ENCODE data around the gene PDLIM5.

Gene PDLIM5

DNA sequence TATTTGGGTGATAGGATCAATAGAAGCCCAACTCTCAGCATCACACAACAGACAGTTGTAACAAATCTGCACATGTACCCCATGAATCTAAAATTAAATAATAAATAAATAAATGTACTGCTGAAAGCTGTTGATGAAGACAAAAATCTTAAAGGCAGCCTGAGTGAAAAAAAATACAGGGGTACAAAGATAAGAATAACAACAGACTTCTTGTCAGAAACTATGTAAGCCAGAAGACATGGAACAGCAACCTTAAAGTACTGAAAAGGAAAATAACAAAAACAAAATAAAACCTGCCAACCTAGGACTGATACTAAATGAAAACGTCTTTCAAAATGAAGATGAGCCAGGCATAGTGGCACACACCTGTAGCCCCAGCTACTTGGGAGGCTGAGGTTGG lies 25.0 kb upstream of the PDLIM5 start:
- DNase-seq (ENCODE audit: low read depth in 2 of 2), result no peak

DNA sequence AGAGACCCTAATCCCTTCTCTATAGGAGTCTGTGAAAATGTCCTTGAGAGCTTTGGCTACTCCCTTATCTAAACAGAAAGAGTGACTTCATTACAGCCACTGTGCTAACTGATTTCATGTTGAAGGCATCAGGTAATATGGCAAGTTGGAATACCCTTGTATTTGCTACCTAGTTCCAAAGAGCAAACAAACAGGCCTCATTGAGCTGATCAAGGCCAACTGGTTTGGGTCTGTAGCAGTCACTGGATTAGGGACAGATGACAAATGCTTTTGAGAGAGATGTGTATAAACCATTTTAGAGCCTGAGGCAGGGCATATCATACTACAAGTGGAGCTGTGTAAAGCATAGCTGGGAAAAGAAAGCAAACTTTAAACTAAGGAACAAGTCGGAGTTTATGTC lies 22.9 kb upstream of the PDLIM5 start:
- DNase-seq (ENCODE audit: low read depth in 2 of 2), result no peak

DNA sequence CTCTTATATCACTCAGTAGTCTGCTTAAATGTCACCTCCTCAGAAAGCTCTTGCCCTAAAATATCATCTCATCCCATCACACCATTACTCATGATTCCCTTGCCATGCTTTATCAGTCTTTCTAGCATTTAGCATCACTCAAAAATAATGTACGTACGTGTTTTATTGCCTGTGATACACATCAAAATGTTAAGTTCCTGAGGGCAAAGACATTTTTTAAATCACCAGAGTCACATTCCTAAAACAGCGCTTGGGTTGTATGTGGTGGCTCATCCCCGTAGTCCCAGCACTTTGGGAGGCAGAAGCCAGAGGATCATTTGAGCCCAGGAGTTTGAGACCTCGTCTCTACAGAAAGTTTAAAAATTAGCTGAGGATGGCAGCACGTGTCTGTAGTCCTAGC lies 21.3 kb upstream of the PDLIM5 start:
- no peak for DNase-seq (ENCODE audit: low read depth in 2 of 2)

DNA sequence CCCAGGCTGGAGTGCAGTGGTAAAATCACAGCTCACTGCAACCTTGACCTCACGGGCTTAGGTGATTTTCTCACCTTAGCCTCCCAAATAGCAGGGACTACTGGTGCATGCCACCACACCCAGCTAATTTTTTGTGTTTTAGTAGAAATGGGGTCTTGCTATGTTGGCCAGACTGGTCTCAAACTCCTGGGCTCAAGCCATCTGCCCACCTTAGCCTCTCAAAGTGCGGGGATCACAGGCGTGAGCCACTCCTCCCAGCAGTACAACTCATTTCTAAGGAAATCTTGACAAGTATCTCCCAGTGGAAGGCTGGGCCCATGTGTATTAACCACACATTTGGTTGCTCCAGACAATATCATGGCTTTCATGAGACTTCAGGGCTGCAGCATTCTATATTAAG lies 20.4 kb upstream of the PDLIM5 start:
- no peak for DNase-seq (ENCODE audit: low read depth in 2 of 2)

DNA sequence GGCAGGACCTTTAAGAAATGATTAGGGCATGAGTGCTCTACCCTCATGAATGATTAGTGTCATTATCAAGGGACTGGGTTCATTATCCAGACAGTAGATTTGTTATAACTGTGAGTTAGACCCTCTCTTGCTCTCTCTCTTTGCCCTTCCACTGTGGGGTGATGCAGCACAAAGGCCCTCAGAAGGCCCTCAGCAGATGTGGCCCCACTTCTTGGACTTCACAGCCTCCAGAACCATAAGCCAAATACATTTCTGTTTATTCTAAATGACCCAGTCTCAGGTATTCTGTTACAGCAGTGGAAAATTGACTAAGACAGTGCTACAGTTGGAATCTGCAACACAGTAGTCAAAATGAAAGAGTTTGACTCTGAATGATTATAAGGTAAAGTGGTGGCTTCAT lies 17.2 kb upstream of the PDLIM5 start:
- no peak for DNase-seq (ENCODE audit: low read depth in 2 of 2)

DNA sequence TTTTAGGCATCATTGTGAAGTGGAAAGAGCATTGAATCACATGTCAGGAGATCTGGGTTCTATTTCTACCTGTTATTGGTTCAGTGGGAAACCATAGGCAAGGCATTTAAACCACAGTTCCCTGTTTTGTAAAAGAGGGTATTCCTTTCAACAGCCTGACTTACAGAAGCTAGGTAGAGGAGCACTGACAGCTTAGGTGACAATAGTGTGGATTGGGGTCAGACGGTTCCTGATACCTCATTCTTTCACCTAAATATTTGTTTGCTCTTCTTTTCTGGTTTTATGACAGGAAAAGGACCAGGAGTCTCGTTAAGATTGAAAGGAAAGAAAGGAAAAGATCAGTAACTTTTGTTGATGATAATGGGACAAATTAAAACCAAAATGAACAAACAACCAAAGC lies 15.9 kb upstream of the PDLIM5 start:
- no peak for DNase-seq (ENCODE audit: low read depth in 2 of 2)

DNA sequence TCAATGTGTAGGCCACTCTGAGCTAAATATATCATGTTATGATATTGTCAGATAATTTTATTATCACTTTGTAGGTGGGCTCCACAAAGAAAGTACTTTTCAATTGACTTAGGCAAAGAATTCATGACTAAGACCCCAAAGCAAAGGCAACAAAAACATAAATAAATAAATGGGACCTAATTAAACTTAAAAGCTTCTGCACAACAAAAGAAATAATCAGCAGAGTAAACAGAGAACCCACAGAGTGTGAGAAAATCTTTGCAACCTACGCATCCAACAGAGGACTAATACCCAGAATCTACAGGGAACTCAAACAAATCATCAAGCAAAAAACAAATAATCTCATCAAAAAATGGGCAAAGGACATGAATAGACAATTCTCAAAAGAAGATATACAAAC lies 15.2 kb upstream of the PDLIM5 start:
- no peak for DNase-seq (ENCODE audit: low read depth in 2 of 2)

DNA sequence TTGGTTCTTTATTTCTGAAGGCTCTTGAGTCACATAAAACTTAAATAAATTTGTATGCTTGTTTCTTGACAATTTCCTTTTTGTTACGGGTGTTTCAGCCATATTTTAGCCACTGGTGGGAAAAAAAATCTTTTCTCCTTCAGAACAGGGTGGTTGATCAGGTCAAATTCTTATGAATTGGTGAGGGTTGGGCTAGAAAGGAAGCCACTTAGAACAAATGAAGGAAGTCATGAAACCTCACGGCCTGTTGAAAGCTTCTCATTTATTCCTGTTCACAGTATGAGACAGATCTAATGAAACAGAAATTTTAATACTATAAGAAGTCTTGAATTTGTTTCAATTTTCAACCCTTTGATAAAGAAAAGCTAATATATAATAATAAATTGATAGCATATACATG lies 12.1 kb upstream of the PDLIM5 start:
- DNase-seq (ENCODE audit: low read depth in 2 of 2), result no peak

DNA sequence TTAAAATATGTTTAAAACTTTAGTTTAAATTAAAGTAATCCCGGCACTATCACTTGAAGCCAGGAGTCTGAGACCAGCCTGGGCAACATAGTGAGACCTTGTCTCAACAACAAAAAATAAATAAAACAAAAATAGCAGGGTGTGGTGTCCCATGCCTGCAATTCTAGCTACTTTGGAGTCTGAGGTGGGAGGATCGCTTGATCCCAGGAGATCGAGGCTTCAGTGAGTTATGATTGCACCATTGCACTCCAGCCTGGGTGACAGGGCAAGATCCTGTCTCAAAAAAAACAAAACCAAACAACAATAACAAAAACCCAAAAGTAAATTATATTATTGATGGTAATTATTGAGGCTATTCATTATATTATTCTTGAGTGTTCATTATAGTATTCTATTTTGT lies 9.9 kb upstream of the PDLIM5 start:
- DNase-seq (ENCODE audit: low read depth in 2 of 2), result no peak

DNA sequence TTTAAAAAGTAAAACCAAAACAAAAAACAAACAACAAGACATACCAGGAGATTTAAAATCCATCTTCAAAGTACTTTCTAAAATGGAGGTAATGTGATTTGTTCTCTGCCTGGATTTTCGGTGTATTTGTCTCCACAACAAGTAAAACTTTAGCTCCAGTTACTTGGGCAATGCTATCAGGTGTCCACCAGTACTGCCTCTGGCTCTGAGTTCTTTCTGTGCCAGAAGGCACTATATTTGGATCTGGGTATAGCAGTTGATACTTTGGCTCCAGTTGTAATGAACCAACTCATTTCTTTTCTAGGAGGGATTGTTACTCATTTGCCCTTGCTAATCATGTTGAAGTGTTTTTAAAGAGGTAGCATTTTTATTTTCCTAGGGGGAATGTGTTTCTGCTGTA lies 9.5 kb upstream of the PDLIM5 start:
- DNase-seq (ENCODE audit: low read depth in 2 of 2), result no peak

DNA sequence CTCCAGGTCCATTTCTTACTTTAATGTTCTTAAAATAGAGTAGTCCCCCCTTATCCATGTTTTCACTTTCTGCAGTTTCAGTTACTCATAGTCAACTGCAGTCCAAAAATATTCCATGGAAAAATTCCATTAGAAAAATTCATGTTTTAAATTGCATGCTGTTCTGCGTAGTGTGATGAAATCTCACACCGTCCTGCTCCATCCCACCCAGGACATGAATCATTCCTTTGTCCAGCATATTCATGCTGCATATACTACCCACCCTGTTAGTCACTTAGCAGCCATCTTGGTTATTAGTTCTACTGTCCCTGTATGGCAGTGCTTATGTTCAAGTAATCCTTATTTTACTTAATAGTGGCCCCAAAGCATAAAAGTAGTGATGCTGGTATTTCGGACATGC lies 5.4 kb upstream of the PDLIM5 start:
- no peak for DNase-seq (ENCODE audit: low read depth in 2 of 2)

DNA sequence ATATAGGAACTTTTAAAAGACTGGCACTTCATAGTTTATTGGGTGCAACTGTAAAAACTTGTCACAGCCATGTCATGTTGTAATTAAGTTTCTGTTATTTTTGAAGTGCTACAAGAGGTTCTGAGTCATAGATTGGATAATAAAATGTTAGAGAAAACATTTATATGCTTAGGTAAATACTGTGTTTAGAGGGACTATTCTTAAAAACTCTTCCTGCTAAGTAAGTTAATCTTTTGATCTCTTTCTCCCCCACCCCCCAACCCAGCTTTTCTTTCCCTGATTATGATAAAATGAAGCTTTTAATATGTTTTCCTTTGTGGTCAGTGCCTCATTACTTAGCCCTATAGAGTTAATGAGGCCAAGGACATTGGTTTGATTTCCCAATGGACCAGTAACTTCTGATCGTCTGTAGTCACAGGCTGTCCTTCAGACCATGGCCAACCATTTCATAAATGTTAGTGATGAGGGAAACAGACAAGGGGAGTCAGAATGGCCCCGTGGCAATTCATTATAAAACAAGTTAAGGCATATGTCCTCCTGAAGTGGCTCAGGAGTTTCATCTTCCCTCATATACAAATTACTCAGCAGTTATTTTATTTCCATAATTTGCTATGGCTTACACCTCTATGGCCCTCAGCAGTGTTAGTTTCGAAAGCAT lies 3.9 kb upstream of the PDLIM5 start:
- no peak for DNase-seq (ENCODE audit: low read depth in 2 of 2)

DNA sequence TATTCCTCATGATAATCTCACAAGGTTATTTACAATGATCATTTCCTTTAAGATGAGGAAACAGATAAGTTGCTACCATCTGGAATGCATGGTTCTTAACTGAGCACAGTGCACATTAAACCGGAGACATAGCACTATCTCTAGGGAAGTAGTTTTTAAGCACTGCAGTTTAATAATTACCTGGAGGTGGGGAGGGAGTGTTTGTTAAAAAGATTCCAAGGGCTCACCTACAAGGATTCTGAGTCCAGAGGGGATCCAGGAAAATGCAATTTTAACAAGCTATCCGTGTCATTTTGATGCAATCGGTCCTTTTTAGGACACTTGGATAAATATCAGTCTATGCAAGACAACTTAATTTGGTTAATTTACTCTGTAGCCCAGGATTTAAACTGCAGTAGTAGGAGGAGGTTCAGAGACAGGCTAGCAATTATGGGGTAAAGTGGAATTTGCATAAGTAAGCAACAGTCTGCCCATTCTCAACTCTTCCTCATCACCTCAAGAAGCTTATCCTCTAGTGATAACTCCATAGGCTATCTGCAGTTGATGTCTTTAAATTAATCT lies 2.8 kb upstream of the PDLIM5 start:
- DNase-seq (ENCODE audit: low read depth in 2 of 2), result no peak

DNA sequence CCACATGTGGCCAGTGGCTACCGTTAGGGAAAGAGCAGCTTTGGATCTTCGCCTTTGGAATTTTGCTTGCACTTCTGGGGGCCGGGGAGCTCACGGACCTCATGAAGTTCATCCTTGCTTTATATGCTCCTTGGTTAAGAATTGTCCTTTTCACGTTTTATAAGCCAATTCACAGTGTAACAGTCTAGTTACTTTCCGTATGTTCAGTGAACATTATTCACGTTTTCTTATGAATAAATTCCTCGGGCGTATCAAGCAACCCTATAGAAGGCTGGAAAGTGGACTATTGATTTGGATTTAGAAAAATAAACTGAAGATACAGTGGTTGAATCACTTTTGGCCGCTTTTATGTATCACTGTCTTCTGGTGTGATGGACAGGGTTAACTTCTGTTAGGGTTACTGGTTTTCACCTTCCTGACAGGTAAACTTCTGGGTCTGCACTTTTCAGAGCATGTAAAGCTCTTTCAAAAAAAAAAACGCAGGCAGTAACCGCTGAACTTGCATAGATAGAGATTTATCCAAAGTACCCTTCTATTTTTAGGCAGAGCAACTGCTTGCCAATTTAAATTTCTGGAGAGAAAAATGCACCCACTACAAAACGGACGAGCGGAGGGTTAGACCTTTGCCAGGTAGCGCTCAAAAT lies 569 bp upstream of the PDLIM5 start:
- no peak for DNase-seq (ENCODE audit: low read depth in 2 of 2)

DNA sequence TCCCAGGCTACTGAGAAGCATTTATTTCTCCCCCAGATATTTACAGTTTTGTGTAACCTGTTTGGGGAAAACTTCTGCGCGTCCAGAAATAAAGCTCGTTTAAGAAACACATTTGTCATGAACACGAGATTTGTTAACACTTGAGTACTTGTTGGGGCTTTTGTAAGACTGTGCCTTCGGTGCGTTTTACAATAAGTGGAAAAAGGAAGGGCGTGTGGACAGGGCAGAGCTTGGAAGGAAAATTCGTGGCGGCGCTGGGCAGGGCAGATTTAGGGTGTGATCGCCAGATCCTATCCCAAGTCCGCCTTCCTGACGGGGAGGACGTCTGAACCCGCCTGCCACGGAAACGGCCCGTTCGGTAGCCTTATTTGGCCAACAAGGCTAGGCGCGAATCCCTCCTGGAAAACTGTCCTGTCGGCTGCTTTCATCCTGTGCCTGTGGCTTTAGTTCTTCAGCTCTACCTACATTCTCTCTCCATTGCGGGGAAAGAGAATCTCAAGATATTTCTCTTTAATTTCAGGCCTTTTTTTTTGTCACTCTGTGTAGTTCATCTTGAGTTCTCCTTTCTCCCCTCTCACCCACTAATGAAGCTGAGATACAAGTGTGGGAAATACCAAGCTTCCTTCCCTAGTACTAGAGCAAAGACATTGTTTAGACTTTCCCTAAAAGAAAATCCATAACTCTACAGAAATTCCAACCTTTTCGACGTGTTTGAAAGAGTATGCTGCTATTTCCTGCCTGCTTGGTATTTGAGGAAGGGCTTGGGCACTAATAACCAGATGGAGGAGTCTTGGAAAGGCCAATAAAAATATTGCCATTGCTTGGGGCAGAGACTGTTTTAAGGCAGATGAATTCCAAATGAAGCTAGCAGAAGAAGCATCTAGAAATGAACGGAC lies 982 bp downstream of the PDLIM5 start:
- no peak for DNase-seq (ENCODE audit: low read depth in 2 of 2)

DNA sequence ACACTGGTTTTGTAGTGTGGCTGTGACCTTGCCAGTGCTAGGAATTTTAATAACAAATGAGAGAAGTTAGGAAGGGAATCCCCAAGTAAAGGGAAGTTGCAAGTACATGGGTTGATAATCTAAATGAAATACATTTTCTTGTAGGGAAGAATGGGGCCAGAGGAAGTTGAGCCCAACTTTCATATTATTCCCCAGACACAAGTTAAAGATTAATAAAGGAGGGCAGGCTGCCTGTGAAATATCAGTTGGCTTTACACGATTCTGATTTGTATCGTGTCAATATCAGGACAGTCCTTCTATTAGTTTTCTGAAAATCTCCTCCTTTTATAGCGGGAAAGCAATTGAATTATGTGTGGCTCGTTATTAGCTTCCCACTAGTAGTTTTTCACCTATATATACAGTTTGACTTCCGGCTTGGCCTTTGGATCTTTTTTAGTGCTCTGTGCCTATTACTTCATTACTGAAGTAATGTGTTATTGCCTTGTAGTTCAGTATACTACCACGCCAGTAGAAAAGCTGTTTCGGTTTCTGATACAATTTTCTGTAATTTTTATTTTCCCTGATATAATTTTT lies 1.7 kb downstream of the PDLIM5 start:
- no peak for DNase-seq (ENCODE audit: low read depth in 2 of 2)

DNA sequence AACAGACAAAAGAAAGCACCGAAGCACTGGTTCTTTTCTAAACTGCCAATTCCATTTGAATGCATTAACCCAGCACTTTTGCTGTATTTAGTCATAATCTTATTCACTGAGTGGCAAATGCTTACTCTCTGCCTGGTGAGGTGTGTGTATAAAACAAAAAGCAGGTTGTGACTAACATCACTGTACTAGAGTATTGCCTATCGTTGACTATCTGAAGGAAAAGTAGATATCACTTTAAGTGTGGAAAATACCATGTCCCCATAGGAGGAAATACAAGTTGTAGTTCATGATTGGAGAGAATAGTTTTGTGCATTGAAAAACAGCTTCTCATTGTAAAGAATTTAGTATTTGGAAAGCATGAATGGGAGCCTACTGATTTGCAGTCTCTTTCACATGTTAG lies 2.7 kb downstream of the PDLIM5 start:
- no peak for DNase-seq (ENCODE audit: low read depth in 2 of 2)

DNA sequence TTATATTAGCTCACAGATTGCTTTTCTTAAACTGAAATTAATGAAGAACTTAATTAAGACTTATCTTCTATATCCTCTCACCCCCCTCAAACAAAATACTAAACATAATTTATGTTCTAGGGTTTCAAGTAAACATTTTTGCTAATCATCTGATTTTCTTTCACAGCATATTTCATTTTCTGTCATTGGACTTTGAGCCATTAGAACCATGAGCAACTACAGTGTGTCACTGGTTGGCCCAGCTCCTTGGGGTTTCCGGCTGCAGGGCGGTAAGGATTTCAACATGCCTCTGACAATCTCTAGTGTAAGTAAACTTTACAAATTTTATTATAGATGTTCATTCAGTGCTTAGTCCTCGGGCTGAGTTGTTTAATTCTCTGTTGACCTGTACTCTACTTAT lies 3.3 kb downstream of the PDLIM5 start:
- no peak for DNase-seq (ENCODE audit: low read depth in 2 of 2)

DNA sequence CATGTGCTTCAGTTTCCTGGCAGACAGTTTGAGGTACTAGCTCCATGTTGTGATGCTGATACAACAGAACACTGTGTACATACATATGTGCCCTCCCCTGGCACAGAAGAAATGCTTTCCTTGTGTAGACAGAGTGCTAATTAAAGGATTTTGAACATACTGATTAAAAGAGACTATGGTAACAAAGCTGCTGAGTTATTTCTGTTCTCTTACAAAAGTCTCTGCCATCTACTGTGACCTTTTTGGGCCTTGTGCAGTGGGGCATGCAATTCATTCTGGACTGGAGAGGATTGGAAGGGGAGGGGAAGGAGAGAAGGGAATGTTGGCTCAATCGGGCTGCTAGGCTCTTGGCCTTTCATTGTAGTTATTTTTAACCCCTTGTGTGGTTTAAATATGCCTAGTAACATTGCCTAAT lies 6.0 kb downstream of the PDLIM5 start:
- DNase-seq (ENCODE audit: low read depth in 2 of 2), result no peak

DNA sequence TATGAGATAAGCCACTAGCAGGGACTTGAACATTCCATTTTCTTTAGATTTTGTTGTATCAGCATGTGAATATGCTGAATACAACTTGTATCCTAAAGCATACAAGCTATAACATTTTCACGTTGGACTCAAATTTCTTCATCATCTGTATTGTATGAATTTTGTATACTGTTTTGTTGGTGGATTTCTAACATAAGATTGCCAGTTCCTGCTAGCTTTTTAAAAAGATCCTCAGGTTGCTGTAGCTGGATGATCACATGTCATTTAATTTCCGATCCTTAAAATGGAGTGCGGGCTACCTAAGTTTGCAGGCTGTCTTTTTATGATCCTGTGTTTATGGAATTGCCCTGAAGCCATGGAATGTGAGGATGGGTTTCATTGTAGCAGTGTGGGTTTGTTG lies 6.9 kb downstream of the PDLIM5 start:
- no peak for DNase-seq (ENCODE audit: low read depth in 2 of 2)

DNA sequence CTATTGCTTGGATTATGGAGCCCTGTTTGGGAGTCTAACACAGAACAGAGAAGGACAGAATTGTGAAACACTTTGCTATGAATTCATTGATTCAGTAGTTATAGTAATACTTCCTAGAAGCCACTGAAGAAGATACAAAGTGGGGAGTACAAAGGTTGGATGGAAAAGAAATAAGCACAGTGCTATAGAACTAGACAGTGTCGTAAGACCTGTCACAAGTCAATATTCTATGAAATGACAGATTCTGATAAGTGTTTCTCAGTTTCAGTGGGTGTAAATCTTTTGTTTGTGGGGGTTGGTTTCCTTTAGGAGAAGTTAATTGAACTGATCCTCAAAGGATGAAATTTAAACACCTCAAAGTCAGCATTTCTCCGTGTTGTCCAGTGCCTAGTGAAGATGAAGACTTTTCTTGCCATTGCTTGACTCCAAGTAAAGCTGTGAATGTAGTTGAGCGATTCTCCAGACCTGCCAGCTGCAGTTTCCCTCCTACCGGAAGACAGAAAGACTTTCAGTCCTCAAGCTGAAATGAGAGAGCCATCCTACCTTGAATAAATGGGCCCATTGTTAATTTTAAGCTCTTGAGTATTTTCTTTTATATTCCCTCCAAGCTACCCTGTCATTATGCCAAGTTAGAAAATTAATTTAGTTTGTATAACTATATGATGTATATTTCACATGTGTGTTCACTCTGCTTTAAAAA lies 7.9 kb downstream of the PDLIM5 start:
- DNase-seq (ENCODE audit: low read depth in 2 of 2), result no peak

DNA sequence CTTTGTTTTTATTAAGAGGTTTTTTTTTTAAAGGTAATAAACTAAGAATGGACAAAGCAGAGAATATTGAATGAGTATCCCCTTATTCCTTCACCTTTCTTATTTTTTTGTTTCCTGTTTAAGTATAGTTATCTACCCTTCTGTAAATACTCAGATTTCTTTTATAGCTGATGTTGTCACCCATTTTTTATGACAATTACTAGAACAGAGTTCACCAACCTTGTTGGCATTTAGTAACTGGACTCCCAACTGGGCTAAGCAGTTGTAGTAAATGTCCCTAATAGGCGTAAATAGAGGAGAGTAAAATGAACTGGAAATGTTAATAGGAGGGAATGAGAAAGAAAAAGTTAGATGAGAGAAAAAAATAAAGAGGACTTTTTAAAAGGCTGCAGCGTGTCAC lies 9.8 kb downstream of the PDLIM5 start:
- no peak for DNase-seq (ENCODE audit: low read depth in 2 of 2)
